Lower leg skin (tissue), 4 donors: ENCODE results near the gene ANKS1A. TPM values are rescaled to one million over a fixed set of nuclear protein-coding genes. Genes with fewer than 3 reads are reported as not detected.
"Not testable (repeated sequence)": the region's sequence is repeated elsewhere in the genome, so short reads cannot be mapped to it uniquely, and the experiment has no call there.

Experiments
- DNase-seq, 2 donors: peaks; one replicate each; pipeline ENCODE4 v3.0.0-alpha.2; 2019; ENCODE audit warnings: low spot score in 2 of 2
- H3K4me3 ChIP-seq: fragments of 200-600 bp; sonication (generic); 2 replicates; pipeline ENCODE4 v1.5.1; 2017; ENCODE audit warnings: mild to moderate bottlenecking, low read depth; ENCODE audit not compliant: poor library complexity, severe bottlenecking
- POLR2A ChIP-seq, 2 donors: fragments of 450-650 bp; IDR thresholded peaks; one replicate each; pipeline ENCODE4 v1.6.1; 2016 to 2017; ENCODE audit warnings: antibody characterized with exemption in 2 of 2, mild to moderate bottlenecking in 1 of 2, moderate library complexity in 1 of 2
- WGBS, 2 donors: methylation state at CpG; one replicate each; pipeline ENCODE4 v1.1.5; 2018; 5-methylcytosine and 5-hydroxymethylcytosine counted together
- intact Hi-C: fragments of 100-400 bp; cut with DNase I; formaldehyde crosslinking; loops from one replicate; pipeline ENCODE4 v1.15.0; 2023; ENCODE audit warnings: low total_unique reads
- total RNA-seq, 4 donors: library from RNA; depleted of rRNA; stranded (reverse); fragments of >200 nt; gene quantifications; one replicate each; pipeline ENCODE4 v1.1.0, GENCODE V29; 2016
- TF ChIP-seq, protein P1 (sequence below), 3 donors: fragments of 450-650 bp; IDR thresholded peaks; one replicate each; pipeline ENCODE4 v1.5.1; 2016; ENCODE audit warnings: antibody characterized with exemption in 3 of 3, mild to moderate bottlenecking in 3 of 3, moderate library complexity in 2 of 3

ANKS1A gene
- total RNA-seq, 4 donors from 2014 or later, result 22.9 to 27.8 (median 25.3) TPM

DNA sequence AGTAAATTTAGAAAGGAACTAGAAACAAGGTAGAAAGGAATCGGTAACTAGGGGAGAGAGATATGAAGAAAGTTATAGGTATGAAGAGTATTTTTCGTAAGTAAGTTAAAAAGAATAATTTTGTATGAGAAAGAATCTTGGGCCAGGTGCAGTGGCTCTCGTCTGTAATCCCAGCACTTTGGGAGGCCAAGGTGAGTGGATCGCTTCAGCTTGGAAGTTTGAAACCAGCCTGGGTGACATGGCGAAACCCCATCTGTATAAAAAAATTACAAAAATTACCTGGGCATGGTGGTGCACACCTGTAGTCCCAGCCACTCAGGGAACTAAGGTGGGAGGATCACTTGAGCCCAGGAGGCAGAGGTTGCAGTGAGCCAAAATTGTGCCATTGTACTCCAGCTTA, 210.1 kb downstream of the ANKS1A start:
- TF ChIP-seq, protein P1, sequence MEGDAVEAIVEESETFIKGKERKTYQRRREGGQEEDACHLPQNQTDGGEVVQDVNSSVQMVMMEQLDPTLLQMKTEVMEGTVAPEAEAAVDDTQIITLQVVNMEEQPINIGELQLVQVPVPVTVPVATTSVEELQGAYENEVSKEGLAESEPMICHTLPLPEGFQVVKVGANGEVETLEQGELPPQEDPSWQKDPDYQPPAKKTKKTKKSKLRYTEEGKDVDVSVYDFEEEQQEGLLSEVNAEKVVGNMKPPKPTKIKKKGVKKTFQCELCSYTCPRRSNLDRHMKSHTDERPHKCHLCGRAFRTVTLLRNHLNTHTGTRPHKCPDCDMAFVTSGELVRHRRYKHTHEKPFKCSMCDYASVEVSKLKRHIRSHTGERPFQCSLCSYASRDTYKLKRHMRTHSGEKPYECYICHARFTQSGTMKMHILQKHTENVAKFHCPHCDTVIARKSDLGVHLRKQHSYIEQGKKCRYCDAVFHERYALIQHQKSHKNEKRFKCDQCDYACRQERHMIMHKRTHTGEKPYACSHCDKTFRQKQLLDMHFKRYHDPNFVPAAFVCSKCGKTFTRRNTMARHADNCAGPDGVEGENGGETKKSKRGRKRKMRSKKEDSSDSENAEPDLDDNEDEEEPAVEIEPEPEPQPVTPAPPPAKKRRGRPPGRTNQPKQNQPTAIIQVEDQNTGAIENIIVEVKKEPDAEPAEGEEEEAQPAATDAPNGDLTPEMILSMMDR (IDR thresholded peaks at IDR 0.05), result no peak
- no peak for TF ChIP-seq POLR2A (IDR thresholded peaks at IDR 0.05)
- intact Hi-C loops, result no loop called here
- no peak overlapping the region for H3K4me3 ChIP-seq
- no peak for DNase-seq
- 94 to 96% methylated on average over 5 of the region's 5 CpGs for WGBS, 2 donors

DNA sequence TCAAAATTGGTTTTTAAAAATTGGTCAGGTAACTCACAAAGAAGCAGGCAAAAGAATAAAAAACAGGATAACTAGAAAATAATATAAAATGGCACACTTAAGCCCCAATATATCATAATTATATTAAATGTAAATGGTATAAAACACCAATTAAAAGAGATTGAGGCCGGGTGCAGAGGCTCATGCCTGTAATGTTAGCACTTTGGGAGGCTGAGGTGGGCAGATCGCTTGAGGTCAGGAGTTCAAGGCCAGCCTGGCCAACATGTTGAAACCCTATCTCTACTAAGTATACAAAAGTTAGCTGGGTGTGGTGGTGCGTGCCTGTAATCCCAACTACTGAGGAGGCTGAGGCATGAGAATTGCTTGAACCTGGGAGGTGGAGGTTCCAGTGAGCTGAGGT, 216.0 kb downstream of the ANKS1A start:
- 95 to 100% methylated on average over 3 of the region's 3 CpGs for WGBS, 2 donors

DNA sequence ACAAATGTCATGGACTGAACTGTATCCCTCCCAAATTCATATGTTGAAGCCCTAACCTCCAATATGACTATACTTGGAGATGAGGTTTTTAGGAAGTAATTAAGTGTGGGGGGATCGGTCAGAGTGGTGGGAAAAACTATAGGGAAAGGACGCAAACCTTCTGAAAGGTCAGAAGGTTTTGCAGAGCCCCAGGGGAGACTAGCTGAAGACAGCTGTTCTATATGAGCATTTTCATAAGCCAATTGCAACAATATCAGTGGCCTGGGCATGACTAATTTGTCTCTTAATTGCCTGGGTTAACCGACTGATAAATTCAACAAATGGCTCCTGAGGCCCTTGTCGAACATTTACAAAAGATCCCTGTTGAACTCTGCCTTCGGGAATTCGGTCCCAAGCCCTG, 217.0 kb downstream of the ANKS1A start:
- 80 to 93% methylated on average over 6 of the region's 6 CpGs for WGBS, 2 donors

More for the DNA sequence above, 216.0 kb downstream of the ANKS1A start:
- intact Hi-C loops, result no loop called here
- no peak for DNase-seq
- no peak for TF ChIP-seq POLR2A (IDR thresholded peaks at IDR 0.05)
- TF ChIP-seq, protein P1 (IDR thresholded peaks at IDR 0.05), result no peak
- H3K4me3 ChIP-seq, result no peak overlapping the region

DNA sequence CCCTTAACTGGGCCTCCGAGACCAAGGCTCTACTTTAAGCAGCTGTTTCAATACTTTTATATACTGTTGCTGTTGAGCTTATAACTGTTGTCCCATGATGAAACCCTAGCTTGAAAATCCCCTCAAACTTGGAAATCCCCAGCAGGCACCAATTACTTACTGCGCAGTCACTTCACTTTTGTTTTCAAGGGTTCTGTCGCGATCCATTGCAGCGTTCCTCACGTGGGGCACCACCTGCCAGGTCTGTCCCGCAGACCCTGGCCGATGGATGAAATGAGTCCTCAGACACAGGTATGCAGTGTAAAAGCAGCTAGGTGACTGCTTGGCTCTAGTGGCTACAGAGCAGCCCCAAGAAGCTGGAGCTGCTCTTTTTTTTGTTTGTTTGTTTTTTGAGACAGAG, 218.2 kb downstream of the ANKS1A start:
- DNase-seq, H3K4me3 ChIP-seq, intact Hi-C loops: not testable (repeated sequence)
- WGBS, 2 donors, result 59 to 63% methylated on average over 8 of the region's 8 CpGs

More for the DNA sequence above, 217.0 kb downstream of the ANKS1A start:
- H3K4me3 ChIP-seq, DNase-seq, intact Hi-C loops: not testable (repeated sequence)

DNA sequence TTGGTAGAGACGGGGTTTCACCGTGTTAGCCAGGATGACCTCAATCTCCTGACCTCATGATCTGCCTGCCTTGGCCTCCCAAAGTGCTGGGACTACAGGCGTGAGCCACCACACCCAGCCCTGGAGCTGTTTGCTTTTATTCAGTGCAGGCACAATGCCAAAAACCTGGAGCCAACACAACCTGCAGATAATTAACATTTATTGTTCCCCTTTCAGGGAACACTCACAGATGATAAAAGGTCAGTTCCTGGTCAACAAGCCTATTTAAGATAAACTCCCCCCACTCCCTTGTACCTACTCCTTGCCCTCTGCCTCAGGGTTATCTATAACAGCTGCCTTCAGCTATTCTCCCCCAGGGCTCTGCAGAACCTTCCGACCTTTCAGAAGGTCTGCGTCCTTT, 218.7 kb downstream of the ANKS1A start:
- 46 to 50% methylated on average over 5 of the region's 5 CpGs for WGBS, 2 donors
- H3K4me3 ChIP-seq, intact Hi-C loops, DNase-seq: not testable (repeated sequence)

DNA sequence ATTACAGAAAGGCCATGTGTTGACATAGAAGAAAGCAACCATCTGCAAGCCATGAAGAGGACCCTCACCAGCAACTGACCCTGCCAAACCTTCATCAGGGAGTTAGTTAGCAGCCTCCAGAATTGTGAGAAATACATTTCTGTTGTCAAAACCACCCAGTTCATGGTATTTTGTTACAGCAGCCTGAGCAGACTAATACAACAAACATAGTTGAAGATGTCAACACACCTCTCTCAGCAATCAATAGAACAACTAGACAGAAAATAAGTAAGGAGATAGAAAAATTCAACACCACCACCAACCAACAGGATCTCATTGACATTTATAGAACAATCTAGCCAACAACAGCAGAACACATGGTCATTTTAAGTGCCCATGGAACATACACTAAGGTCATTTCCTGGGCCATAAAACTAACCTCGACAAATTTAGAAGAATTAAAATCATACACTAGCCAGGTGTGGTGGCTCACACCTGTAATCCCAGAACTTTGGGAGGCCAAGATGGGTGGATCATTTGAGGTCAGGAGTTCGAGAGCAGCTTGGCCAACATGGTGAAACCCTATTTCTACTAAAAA, 219.3 kb downstream of the ANKS1A start:
- TF ChIP-seq, protein P1 (IDR thresholded peaks at IDR 0.05), result no peak
- TF ChIP-seq POLR2A (IDR thresholded peaks at IDR 0.05), result no peak
- WGBS, 2 donors, result 88 to 92% methylated on average over 2 of the region's 2 CpGs
- DNase-seq, result no peak
- intact Hi-C loops, result no loop called here
- no peak overlapping the region for H3K4me3 ChIP-seq

DNA sequence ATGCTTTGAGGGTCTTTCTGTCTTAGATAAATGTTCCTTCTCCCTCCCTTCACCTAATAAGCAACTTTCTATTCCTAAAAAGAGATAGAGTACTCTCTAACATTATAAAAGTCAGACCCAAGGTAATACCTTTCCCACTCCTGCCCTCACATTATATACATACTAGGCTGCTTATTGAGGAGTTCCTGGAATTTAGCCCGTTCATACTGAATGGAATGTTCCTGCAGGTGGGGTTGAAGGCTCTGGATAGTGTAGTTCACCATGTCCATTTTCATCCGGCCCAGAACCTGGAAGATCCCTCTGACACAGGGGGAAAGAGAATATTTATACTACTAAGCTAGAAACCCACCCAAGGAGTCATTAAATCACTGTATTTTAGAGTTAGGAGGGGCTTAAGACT, 231.7 kb downstream of the ANKS1A start:
- no peak overlapping the region for H3K4me3 ChIP-seq
- intact Hi-C loops, result no loop called here
- WGBS, 2 donors, result 91 to 97% methylated on average over 2 of the region's 2 CpGs
- no peak for DNase-seq
- TF ChIP-seq POLR2A (IDR thresholded peaks at IDR 0.05), result no peak
- TF ChIP-seq, protein P1 (IDR thresholded peaks at IDR 0.05), result no peak
